Prostate gland (tissue), 2 donors: ENCODE data around the gene RBM33.

Experiments
- POLR2A ChIP-seq: fragments of 450-650 bp; IDR thresholded peaks from one replicate; pipeline ENCODE4 v1.6.1; 2016; ENCODE audit warnings: antibody characterized with exemption, mild to moderate bottlenecking
- POLR2AphosphoS5 ChIP-seq: sonication (generic); formaldehyde crosslinking; IDR thresholded peaks from one replicate; pipeline ENCODE4 v1.6.1; 2017; ENCODE audit warnings: antibody characterized with exemption
- TF ChIP-seq, protein P1 (sequence below), 4 experiments: fragments of 200-600 bp in 2 of 4; fragments of 450-650 bp in 2 of 4; sonication (generic) in 2 of 4; IDR thresholded peaks; 1 replicate in 3 of 4; 2 replicates in 1 of 4; pipeline ENCODE4 v1.5.1; 2016 to 2019; ENCODE audit warnings: antibody characterized with exemption in 4 of 4, mild to moderate bottlenecking in 2 of 4, moderate library complexity in 2 of 4

GRCh38 chr7:155751409-155751808 is 106.9 kb downstream of the RBM33 start:
- no peak for TF ChIP-seq POLR2A
- TF ChIP-seq, protein P1, sequence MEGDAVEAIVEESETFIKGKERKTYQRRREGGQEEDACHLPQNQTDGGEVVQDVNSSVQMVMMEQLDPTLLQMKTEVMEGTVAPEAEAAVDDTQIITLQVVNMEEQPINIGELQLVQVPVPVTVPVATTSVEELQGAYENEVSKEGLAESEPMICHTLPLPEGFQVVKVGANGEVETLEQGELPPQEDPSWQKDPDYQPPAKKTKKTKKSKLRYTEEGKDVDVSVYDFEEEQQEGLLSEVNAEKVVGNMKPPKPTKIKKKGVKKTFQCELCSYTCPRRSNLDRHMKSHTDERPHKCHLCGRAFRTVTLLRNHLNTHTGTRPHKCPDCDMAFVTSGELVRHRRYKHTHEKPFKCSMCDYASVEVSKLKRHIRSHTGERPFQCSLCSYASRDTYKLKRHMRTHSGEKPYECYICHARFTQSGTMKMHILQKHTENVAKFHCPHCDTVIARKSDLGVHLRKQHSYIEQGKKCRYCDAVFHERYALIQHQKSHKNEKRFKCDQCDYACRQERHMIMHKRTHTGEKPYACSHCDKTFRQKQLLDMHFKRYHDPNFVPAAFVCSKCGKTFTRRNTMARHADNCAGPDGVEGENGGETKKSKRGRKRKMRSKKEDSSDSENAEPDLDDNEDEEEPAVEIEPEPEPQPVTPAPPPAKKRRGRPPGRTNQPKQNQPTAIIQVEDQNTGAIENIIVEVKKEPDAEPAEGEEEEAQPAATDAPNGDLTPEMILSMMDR (IDR thresholded peaks at IDR 0.05): no peak
- TF ChIP-seq POLR2AphosphoS5: no peak
